ENCODE results near the gene CYRIA.

DNA sequence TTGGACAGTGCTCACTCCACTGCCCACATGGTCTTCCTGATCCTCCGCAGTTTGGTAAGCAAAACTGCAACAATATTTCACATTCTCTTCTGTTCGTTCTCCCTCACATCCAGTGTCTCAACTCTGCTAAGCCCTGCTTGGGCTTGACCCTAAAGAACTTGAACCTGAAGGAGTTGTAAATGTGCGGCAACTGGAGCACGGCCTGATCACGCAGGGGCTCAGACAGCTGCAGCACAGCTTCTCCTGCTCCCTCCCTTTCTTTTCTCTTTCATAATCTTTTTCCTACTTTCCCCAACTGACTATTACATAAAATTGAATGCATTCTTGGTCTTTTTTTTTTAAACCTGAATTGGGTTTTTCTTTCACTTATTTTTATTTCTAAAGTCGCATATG is 10.2 kb downstream of the CYRIA start:
- TF ChIP-seq, protein P1, sequence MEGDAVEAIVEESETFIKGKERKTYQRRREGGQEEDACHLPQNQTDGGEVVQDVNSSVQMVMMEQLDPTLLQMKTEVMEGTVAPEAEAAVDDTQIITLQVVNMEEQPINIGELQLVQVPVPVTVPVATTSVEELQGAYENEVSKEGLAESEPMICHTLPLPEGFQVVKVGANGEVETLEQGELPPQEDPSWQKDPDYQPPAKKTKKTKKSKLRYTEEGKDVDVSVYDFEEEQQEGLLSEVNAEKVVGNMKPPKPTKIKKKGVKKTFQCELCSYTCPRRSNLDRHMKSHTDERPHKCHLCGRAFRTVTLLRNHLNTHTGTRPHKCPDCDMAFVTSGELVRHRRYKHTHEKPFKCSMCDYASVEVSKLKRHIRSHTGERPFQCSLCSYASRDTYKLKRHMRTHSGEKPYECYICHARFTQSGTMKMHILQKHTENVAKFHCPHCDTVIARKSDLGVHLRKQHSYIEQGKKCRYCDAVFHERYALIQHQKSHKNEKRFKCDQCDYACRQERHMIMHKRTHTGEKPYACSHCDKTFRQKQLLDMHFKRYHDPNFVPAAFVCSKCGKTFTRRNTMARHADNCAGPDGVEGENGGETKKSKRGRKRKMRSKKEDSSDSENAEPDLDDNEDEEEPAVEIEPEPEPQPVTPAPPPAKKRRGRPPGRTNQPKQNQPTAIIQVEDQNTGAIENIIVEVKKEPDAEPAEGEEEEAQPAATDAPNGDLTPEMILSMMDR (conservative IDR thresholded peaks at IDR 0.05 in 1 of 2, IDR thresholded peaks at IDR 0.05 in 1 of 2; ENCODE audit: low read depth in 1 of 2, low read length in 2 of 2): no peak
- TF ChIP-seq EZH2 (IDR thresholded peaks at IDR 0.05; ENCODE audit: low read length, missing control alignments): no peak
